BJ (cell line): ENCODE measurements around the gene XIST. TPM values are rescaled to one million over a fixed set of nuclear protein-coding genes. Genes with fewer than 3 reads are reported as not detected.

Experiments
- CTCF ChIA-PET: fragments of 350-600 bp; formaldehyde crosslinking; extraction: SDS; loops from one replicate; lab custom pipeline; 2021; ENCODE audit warnings: antibody characterized with exemption, inconsistent platforms; lab: Yijun Ruan, JAX
- POLR2A ChIA-PET: fragments of 300-600 bp; sonication (Branson Sonifier 250); formaldehyde crosslinking; extraction: SDS; loops from one replicate; lab custom pipeline; 2021; ENCODE audit warnings: antibody characterized with exemption; lab: Charles Lee
- DNase-seq: peaks from one replicate; pipeline ENCODE4 v3.0.0-alpha.2; 2011; ENCODE audit warnings: low read depth
- H3K27me3 ChIP-seq: 2 replicates; pipeline ENCODE4 v1.6.0; 2011; ENCODE audit warnings: low read length; ENCODE audit not compliant: control insufficient read depth, insufficient read depth
- H3K36me3 ChIP-seq: 2 replicates; pipeline ENCODE4 v1.5.1; 2011; ENCODE audit warnings: low read length; ENCODE audit not compliant: control insufficient read depth, insufficient read depth
- H3K4me3 ChIP-seq: 2 replicates; pipeline ENCODE4 v1.5.1; 2011; ENCODE audit warnings: low read depth, mild to moderate bottlenecking, control low read depth, low read length
- CTCF ChIP-seq: IDR thresholded peaks from 2 replicates; pipeline ENCODE4 v1.5.1; 2011; ENCODE audit warnings: low read depth, mild to moderate bottlenecking, control low read depth, inconsistent platforms, low read length, moderate library complexity; ENCODE audit not compliant: insufficient read depth
- polyA plus RNA-seq: library from polyadenylated mRNA; depleted of rRNA; stranded (reverse); fragments of >200 nt; gene quantifications from 2 replicates; pipeline ENCODE4 v1.2.3, GENCODE V29; 2011
- small RNA-seq: library from RNA; depleted of rRNA; stranded (forward); fragments of <200 nt; gene quantifications from one replicate; pipeline ENCODE3, GENCODE V24; 2012; ENCODE audit warnings: low replicate concordance, low read depth; ENCODE audit not compliant: insufficient read length

The XIST gene
- polyA plus RNA-seq, 1 experiment = 0.11 TPM

- POLR2A ChIA-PET = no interaction called here
- DNase-seq = no peak
- Histone ChIP-seq H3K36me3 (no peaks in the 10 kb centered on the region), H3K27me3 (no peaks in the 10 kb centered on the region), H3K4me3 (no peak overlapping the region)
- CTCF ChIA-PET = no interaction called here
- no peak for TF ChIP-seq CTCF
These were observed 67.0 kb downstream of the XIST start for GRCh38 chrX:73785493-73785892.

Small RNA genes within 50 kb of the gene (small RNA-seq; reads per million reads assigned to genes)
- gene RF01880 = not detected
